ENCODE measurements around the gene TTLL8.

DNA sequence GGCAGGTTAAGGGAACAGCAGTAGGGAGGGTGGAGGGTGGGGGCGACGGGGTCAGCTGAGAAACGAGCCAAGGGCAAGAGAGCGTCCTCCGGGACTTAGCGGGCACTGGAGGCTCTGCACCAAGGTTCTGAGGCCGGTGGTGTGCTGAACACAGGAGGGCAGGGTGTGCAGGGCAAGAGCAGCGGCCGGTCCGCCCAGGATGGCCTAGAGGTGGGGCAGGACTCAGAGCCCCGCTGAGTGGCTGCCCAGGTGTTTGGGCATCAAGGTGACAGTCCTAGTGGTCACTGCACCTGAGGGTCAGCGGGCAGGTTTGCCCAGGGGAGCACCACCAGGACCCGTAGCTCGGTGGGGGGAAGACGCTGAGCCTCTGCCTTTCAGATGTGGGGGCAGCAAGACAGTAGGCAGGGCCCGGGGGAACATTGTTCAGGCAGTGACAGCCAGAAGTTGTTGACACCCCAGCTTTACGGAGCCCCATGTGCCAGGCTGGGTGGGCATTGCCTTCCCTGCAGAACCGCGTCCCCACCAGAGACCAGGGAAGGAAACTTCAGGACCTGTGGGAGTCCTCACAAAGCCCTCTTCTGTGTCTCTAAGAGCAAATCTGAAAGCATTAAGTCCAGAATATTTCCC lies 4.5 kb upstream of the TTLL8 start:
- no peak for TF ChIP-seq CTCF (IDR thresholded peaks at IDR 0.05)
- no peak for TF ChIP-seq POLR2A (IDR thresholded peaks at IDR 0.05)

Data from heart left ventricle (tissue), 13 donors.